PFSK-1 (cell line): ENCODE results near the gene KSR2.

Source experiments
- FOXP2 ChIP-seq: optimal IDR thresholded peaks from 2 replicates; pipeline ENCODE3; 2011; ENCODE audit warnings: borderline replicate concordance, control low read depth, inconsistent platforms; ENCODE audit not compliant: insufficient read depth; ENCODE audit errors: extremely low read length, extremely low read depth
- POLR2AphosphoS5 ChIP-seq: IDR thresholded peaks from 2 replicates; pipeline ENCODE4 v1.6.1; 2012; ENCODE audit warnings: low read depth, mild to moderate bottlenecking, control low read depth, low read length, moderate library complexity
- SIN3A ChIP-seq: IDR thresholded peaks from 2 replicates; pipeline ENCODE4 v1.6.1; 2012; ENCODE audit warnings: mild to moderate bottlenecking, low read length, moderate library complexity, borderline replicate concordance; ENCODE audit not compliant: insufficient read depth
- TAF1 ChIP-seq: IDR thresholded peaks from 2 replicates; pipeline ENCODE4 v1.6.1; 2012; ENCODE audit warnings: low read length, control low read depth, borderline replicate concordance; ENCODE audit not compliant: insufficient read depth
- TF ChIP-seq, protein P1 (sequence below), 2 experiments: IDR thresholded peaks; 2 replicates each; pipeline versions ENCODE4 v1.6.1 to v1.8.0; 2011 to 2012; ENCODE audit warnings: low read depth in 2 of 2, low read length in 2 of 2, control low read depth in 1 of 2, inconsistent platforms in 1 of 2, mild to moderate bottlenecking in 1 of 2, moderate library complexity in 1 of 2; ENCODE audit not compliant: insufficient read depth in 1 of 2

KSR2 gene

DNA sequence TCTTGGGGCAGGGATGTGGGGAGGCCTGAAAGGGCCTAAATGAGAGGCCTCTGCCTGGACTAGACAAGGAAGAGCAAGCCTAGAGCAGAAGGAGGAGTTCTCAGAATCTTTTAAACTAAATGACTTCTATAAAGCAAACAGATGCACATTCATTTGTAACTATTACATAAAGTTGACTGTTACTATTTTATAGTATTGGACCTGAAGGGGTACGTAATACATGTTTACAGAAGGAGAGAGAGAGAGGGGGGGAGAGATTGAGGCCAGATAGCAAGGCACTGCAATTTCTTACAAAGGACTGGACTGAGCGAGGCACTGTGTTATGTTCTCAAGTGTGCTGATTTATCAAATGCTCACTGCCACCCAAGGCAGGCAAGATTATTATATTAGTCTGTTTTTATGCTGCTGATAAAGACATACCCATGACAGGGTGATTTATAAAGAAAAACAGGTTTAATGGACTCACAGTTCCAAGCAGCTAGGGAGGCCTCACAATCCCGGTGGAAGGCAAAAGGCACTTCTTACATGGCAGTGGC is 391.6 kb downstream of the KSR2 start:
- no peak for TF ChIP-seq SIN3A

DNA sequence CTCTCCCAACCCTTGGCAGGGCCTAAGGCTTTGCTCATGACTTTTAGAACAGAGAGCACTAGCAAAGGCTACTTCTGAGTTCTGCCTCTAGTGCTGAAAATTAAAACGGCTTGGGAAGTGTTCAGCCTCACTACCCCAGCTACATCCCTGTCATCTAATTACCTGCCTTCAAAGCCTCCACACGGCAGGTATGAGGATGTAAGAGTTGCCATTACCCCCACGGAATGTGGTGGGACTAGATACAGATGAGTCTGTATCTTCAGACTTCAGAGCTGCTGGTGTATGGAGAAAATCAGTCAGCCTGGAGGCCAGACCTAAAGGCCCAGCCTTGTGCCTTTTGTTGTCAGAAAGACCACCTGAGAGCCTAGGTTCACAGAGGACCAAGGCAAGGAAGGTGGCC is 392.7 kb downstream of the KSR2 start:
- TF ChIP-seq, protein P1, sequence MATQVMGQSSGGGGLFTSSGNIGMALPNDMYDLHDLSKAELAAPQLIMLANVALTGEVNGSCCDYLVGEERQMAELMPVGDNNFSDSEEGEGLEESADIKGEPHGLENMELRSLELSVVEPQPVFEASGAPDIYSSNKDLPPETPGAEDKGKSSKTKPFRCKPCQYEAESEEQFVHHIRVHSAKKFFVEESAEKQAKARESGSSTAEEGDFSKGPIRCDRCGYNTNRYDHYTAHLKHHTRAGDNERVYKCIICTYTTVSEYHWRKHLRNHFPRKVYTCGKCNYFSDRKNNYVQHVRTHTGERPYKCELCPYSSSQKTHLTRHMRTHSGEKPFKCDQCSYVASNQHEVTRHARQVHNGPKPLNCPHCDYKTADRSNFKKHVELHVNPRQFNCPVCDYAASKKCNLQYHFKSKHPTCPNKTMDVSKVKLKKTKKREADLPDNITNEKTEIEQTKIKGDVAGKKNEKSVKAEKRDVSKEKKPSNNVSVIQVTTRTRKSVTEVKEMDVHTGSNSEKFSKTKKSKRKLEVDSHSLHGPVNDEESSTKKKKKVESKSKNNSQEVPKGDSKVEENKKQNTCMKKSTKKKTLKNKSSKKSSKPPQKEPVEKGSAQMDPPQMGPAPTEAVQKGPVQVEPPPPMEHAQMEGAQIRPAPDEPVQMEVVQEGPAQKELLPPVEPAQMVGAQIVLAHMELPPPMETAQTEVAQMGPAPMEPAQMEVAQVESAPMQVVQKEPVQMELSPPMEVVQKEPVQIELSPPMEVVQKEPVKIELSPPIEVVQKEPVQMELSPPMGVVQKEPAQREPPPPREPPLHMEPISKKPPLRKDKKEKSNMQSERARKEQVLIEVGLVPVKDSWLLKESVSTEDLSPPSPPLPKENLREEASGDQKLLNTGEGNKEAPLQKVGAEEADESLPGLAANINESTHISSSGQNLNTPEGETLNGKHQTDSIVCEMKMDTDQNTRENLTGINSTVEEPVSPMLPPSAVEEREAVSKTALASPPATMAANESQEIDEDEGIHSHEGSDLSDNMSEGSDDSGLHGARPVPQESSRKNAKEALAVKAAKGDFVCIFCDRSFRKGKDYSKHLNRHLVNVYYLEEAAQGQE (IDR thresholded peaks at IDR 0.05; ENCODE audit: insufficient read depth in 1 of 2, low read depth in 2 of 2, low read length in 2 of 2) = no peak
- no peak for TF ChIP-seq SIN3A
- TF ChIP-seq FOXP2 = no peak
- TF ChIP-seq TAF1 = no peak
- TF ChIP-seq POLR2AphosphoS5 = no peak

DNA sequence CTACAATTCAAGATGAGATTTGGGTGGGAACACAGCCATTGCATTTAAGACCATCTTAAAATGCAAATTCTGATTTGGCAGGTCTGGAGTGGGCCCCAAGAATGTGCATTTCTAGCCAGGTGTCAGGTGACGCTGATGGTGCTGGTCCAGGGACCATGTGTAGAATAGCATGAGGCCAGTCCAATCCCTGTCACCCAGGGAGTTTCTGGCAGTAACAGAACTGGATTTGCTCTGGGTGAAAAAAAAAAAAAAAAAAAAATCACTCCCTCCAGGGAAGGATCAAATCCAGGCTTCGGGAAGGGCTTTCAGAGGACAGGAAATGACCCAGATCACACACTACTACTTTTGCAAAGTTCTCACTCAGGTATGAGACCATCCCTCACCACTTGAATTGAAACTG is 394.1 kb downstream of the KSR2 start:
- TF ChIP-seq FOXP2 (no peak), POLR2AphosphoS5 (no peak), TAF1 (no peak), SIN3A (no peak)
- TF ChIP-seq, protein P1 (IDR thresholded peaks at IDR 0.05; ENCODE audit: insufficient read depth in 1 of 2, low read depth in 2 of 2, low read length in 2 of 2) = no peak

DNA sequence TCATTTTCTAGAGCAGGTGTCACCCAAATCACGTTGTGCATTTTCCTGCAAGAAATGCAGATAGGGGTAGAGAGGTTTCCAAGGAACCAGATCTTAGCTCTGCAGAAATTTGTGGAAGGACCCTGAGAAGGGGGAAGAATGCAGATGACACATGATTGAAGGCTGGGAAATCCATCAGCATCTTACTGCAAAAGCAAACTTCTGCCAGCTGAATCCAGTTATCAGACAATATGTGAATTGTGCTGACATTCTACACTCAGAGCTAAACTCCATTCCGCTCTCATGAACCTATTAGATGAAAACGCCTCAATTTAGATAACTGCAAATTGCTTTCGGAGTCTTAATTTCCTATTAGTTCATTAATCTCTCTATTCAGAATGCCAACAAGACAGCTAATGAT is 396.0 kb downstream of the KSR2 start:
- TF ChIP-seq POLR2AphosphoS5 (no peak), TAF1 (no peak), SIN3A (no peak), FOXP2 (no peak)
- TF ChIP-seq, protein P1 (IDR thresholded peaks at IDR 0.05; ENCODE audit: insufficient read depth in 1 of 2, low read depth in 2 of 2, low read length in 2 of 2) = no peak

DNA sequence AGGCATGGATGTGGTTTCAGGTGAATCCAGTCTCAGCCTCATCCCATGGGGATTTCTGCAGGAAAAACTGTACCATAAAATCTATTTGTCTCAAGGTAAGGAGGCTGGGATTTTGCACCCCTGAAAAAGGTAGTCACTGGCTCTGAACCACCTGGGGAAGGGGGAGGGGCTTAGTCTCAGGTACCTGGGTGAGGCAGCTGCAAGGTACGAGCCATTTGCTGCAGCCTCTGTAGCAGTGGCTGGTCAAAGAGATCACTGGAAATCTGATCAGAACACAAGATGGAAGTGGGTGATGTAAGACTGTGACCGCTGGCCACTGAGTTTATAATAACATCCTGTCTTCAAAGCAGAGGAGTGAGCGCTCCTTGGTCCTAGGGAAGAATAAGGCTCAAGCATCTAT is 397.5 kb downstream of the KSR2 start:
- no peak for TF ChIP-seq TAF1
- no peak for TF ChIP-seq SIN3A
- TF ChIP-seq, protein P1 (IDR thresholded peaks at IDR 0.05; ENCODE audit: insufficient read depth in 1 of 2, low read depth in 2 of 2, low read length in 2 of 2) = no peak
- TF ChIP-seq FOXP2 = no peak
- no peak for TF ChIP-seq POLR2AphosphoS5
